Activated CD8-positive, alpha-beta memory T cell treated with anti-CD3 and anti-CD28 coated beads, Interleukin-2, amount 10 ng/mL, durations not matched to agents 7 days and 5 days (primary cell): ENCODE measurements around the gene ZNF836. TPM values are rescaled to one million over a fixed set of nuclear protein-coding genes. Genes with fewer than 3 reads are reported as not detected.

ENCODE experiments used
- ATAC-seq: fragments of 150-1000 bp; cut with Tn5 transposase; one replicate; pipeline ENCODE4 v1.10.0; 2021; ENCODE audit warnings: moderate library complexity
- CTCF ChIA-PET: fragments of 350-600 bp; sonication (Branson Sonifier 250); formaldehyde crosslinking; loops from one replicate; lab custom pipeline; 2021; ENCODE audit warnings: antibody characterized with exemption; lab: Charles Lee
- DNase-seq: peaks from one replicate; pipeline ENCODE4 v3.0.0-alpha.2; 2020
- H3K27ac Mint-ChIP-seq: one replicate; pipeline ENCODE4 v1.8.0; 2021; ENCODE audit warnings: mild to moderate bottlenecking, mixed read lengths
- H3K27me3 Mint-ChIP-seq: one replicate; pipeline ENCODE4 v1.8.0; 2021; ENCODE audit warnings: mixed read lengths
- H3K36me3 Mint-ChIP-seq: one replicate; pipeline ENCODE4 v1.8.0; 2021; ENCODE audit warnings: mild to moderate bottlenecking, mixed read lengths
- H3K4me1 Mint-ChIP-seq: one replicate; pipeline ENCODE4 v1.8.0; 2021; ENCODE audit warnings: mixed read lengths
- H3K4me3 Mint-ChIP-seq: one replicate; pipeline ENCODE4 v1.8.0; 2021; ENCODE audit warnings: mild to moderate bottlenecking, moderate library complexity, mixed read lengths
- H3K9me3 Mint-ChIP-seq: one replicate; pipeline ENCODE4 v1.8.0; 2022; ENCODE audit warnings: low read depth, mixed read lengths
- total RNA-seq, 2 experiments: library from RNA; stranded (reverse); gene quantifications; one replicate each; pipeline ENCODE4 v1.2.3, GENCODE V29; 2021

ZNF836 gene
- total RNA-seq, 2 experiments from 2014 or later: 12.6 to 14.6 TPM

DNA sequence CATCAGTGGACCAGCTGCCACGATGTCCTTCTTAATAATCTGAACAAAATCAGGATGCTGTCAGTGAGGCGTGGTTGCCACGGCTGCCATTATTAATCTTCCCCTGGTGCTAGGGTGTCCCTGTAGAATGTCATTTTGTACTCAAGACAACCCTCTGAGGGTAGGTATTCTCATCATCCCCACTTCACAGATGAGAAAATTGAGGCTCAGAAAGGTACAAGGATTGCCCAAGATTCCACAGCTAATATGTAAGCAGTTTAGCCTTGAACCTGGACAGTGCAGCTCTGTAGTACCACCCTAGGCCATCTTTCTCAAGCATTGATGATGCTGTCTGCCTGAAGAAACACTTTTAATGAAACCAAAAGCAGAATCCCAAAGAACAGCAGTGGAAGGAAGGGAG, 26.5 kb upstream of the ZNF836 start:
- Mint-ChIP-seq H3K4me3 (no peak overlapping the region), H3K36me3 (peaks cover 69% of the 10 kb centered on the region)
- no peak for ATAC-seq

DNA sequence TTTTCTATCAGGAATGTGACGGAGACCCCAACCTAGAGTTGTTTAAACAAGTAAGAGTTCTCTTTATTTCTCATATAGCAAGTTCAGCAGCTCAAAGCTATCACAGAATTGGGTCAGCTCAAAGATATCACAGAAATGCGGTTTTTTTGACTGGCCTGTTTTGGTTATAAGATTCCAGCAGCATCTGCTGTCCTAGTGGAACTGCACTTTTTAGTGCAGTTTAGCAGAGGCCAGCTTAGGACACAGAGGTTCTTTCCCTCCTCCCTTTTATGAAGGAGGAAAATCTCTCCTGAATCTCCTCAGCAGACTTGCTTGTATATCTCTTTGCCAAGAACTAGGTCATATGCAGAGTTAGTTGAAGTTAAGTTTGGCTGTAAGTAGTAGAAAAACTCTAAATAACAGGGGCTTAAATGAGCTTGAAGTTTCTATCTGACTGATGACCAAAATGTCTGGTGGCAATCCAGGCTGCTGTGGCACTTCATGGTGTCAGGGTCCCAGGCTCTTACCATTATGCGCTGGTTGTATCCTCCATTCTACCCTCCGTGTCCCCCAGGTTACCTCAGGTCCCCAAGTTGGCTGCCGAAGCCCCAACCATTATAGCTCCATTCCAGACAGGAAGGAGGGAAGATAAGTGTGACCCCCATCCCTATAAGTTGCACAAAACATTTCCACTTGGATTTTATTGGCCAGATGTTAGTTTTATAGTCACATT, 25.0 kb upstream of the ZNF836 start:
- Mint-ChIP-seq H3K4me3 (no peak overlapping the region), H3K9me3 (peaks cover 4% of the 10 kb centered on the region), H3K4me1 (peaks cover 15% of the 10 kb centered on the region), H3K36me3 (peaks cover 71% of the 10 kb centered on the region), H3K27ac (no peak overlapping the region), H3K27me3 (no peaks in the 10 kb centered on the region)
- ATAC-seq (no peak), DNase-seq (no peak)
- CTCF ChIA-PET: no interaction called here

More for the DNA sequence above, 26.5 kb upstream of the ZNF836 start:
- CTCF ChIA-PET: no interaction called here
- Mint-ChIP-seq H3K27me3 (no peaks in the 10 kb centered on the region), H3K4me1 (peaks cover 4% of the 10 kb centered on the region), H3K9me3 (peaks cover 4% of the 10 kb centered on the region), H3K27ac (no peak overlapping the region)
- DNase-seq: no peak

GRCh38 chr19:52191951-52192350, 20.5 kb upstream of the ZNF836 start:
- Mint-ChIP-seq H3K9me3 (peaks cover 4% of the 10 kb centered on the region), H3K4me1 (peaks cover 26% of the 10 kb centered on the region), H3K27ac (peak overlapping the region; percentile 3), H3K27me3 (no peaks in the 10 kb centered on the region), H3K4me3 (peak overlapping the region; percentile 86), H3K36me3 (peaks cover 52% of the 10 kb centered on the region)
- ATAC-seq (no peak), DNase-seq (no peak)
- CTCF ChIA-PET: no interaction called here

- CTCF ChIA-PET: no interaction called here
- H3K27ac Mint-ChIP-seq: peak overlapping the region; percentile 96
- peaks cover 4% of the 10 kb centered on the region for H3K9me3 Mint-ChIP-seq
- peaks cover 47% of the 10 kb centered on the region for H3K36me3 Mint-ChIP-seq
- no peak for ATAC-seq
- H3K4me1 Mint-ChIP-seq: peaks cover 26% of the 10 kb centered on the region
- DNase-seq: no peak
- no peaks in the 10 kb centered on the region for H3K27me3 Mint-ChIP-seq
- H3K4me3 Mint-ChIP-seq: peak overlapping the region; percentile 86
These were observed 20.0 kb upstream of the ZNF836 start for GRCh38 chr19:52191389-52191788.

DNA sequence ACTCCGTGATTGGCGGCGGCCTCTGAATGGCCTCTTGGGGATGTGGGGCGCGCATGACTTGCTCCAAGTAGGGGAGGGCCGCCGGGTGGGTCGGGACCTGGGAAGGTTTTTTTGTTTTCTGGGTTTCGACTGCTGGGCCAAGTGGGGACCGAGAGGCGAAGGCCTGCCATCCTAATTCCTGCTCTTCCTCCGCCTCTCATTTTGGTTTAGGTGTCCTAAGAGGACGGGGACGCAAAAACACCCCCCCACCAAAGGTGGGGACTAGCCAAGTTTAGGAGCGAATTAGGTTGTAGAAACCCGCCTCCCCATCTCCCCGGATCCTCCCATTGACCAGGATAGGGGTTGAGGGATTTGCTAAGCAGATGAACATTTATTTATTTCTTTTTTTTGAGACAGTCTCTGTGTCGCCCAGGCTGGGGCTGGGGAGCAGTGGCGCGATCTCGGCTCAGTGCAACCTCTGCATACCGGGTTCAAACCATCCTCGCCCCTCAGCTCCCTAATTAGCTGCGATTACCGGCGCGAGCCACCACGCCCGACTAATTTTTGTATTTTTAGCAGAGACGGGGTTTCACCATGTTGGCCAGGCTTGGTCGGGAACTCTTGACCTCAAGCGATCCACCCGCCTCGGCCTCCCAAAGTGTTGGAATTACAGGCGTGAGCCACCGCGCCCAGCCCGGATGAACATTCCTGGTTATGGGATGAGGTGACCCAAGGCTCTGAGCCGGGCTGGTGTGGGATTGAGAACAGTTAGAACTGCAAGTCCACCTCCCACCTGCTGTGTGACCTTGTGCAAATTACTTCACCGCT, 19.3 kb upstream of the ZNF836 start:
- DNase-seq: peak; percentile 47
- ATAC-seq: no peak
- peaks cover 26% of the 10 kb centered on the region for H3K4me1 Mint-ChIP-seq
- H3K27me3 Mint-ChIP-seq: no peaks in the 10 kb centered on the region
- CTCF ChIA-PET: no interaction called here
- H3K9me3 Mint-ChIP-seq: peaks cover 4% of the 10 kb centered on the region
- H3K4me3 Mint-ChIP-seq: peak overlapping the region; percentile 86
- H3K36me3 Mint-ChIP-seq: peaks cover 40% of the 10 kb centered on the region
- H3K27ac Mint-ChIP-seq: peak overlapping the region; percentile 96

- H3K36me3 Mint-ChIP-seq: peaks cover 32% of the 10 kb centered on the region
- peak; percentile 99 for DNase-seq
- H3K4me1 Mint-ChIP-seq: peaks cover 26% of the 10 kb centered on the region
- H3K9me3 Mint-ChIP-seq: peaks cover 4% of the 10 kb centered on the region
- ATAC-seq: peak; percentile 88
- H3K27me3 Mint-ChIP-seq: no peaks in the 10 kb centered on the region
- CTCF ChIA-PET: interaction anchor here (0.6 to 1.6 kb wide), 7 partner anchors 14 to 754 kb away, joined by 3 to 6 read pairs (median 3); partner anchors contain the start of gene ZNF836
- peak within 1 kb of the TSS; percentile 96 for H3K27ac Mint-ChIP-seq
- H3K4me3 Mint-ChIP-seq: peak within 1 kb of the TSS; percentile 86
These were observed 18.5 kb upstream of the ZNF836 start, which contains the start of gene PPP2R1A for GRCh38 chr19:52189735-52190486. Gene PPP2R1A (plus strand): TSS chr19:52190052. CDS start chr19:52190097, 45 bp downstream.

- ATAC-seq (no peak), DNase-seq (no peak)
- Mint-ChIP-seq H3K36me3 (peaks cover 24% of the 10 kb centered on the region), H3K4me3 (peak overlapping the region; percentile 86), H3K4me1 (peaks cover 25% of the 10 kb centered on the region), H3K9me3 (no peaks in the 10 kb centered on the region), H3K27ac (peak overlapping the region; percentile 96), H3K27me3 (no peaks in the 10 kb centered on the region)
- CTCF ChIA-PET: interaction anchor here (0.6 to 1.6 kb wide), 8 partner anchors 14 to 819 kb away, joined by 3 to 6 read pairs (median 3); partner anchors contain the start of gene ZNF836
These were observed 17.7 kb upstream of the ZNF836 start for GRCh38 chr19:52188822-52189734.

GRCh38 chr19:52187407-52187806, 16.0 kb upstream of the ZNF836 start:
- CTCF ChIA-PET: no interaction called here
- H3K4me1 Mint-ChIP-seq: peaks cover 20% of the 10 kb centered on the region
- ATAC-seq: no peak
- no peak overlapping the region for H3K4me3 Mint-ChIP-seq
- H3K27me3 Mint-ChIP-seq: no peaks in the 10 kb centered on the region
- H3K36me3 Mint-ChIP-seq: peaks cover 13% of the 10 kb centered on the region
- no peak overlapping the region for H3K27ac Mint-ChIP-seq
- DNase-seq: no peak
- no peaks in the 10 kb centered on the region for H3K9me3 Mint-ChIP-seq

DNA sequence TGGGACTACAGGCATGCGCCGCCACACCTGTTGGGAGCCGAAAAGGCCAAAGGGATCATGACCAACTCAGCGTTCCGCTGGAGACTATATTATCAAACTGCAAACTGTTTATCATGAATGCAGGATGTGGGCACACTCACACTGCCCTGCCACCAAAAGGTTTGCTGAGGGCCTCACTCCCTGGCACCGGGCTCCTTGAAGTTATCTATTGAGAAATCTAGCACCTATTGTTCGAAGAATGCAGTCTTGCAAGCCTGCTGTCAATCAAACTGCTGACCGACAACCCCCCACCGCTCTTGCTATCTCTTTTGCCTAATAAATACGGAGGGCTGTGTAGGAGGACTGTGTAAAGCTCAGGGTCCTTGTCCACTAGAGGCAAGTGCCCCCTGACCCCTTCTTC, 5.2 kb upstream of the ZNF836 start:
- DNase-seq (no peak), ATAC-seq (no peak)
- H3K27ac Mint-ChIP-seq: no peak overlapping the region
- peaks cover 7% of the 10 kb centered on the region for H3K36me3 Mint-ChIP-seq
- H3K4me1 Mint-ChIP-seq: peaks cover 7% of the 10 kb centered on the region
- H3K27me3 Mint-ChIP-seq: no peaks in the 10 kb centered on the region
- CTCF ChIA-PET: no interaction called here
- no peak overlapping the region for H3K4me3 Mint-ChIP-seq
- H3K9me3 Mint-ChIP-seq: peaks cover 2% of the 10 kb centered on the region

DNA sequence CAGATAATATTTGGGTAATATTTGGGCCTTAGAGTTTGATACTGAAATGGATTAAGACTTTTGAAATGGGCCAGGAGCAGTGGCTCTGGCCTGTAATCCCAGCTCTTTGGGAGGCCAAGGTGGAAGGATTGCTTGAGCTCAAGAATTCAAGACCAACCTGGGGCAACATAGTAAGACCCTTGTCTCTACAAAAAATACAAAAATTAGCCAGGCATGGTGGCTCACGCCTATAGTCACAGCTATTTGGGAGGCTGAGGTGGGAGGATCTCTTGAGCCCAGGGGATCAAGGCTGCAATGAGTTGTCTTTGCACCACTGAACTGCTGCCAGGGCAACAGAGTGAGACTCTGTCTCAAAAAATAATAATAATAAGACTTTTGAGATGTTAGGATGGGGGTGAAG, 926 bp upstream of the ZNF836 start:
- CTCF ChIA-PET: interaction anchor here (1.0 to 1.5 kb wide), 3 partner anchors 17 to 65 kb away, joined by 3 to 5 read pairs (median 4); partner anchors contain the start of gene ZNF616
- peaks cover 29% of the 10 kb centered on the region for H3K4me1 Mint-ChIP-seq
- peak overlapping the region; percentile 93 for H3K4me3 Mint-ChIP-seq
- DNase-seq (no peak), ATAC-seq (no peak)
- H3K36me3 Mint-ChIP-seq: peaks cover 38% of the 10 kb centered on the region
- H3K27me3 Mint-ChIP-seq: no peaks in the 10 kb centered on the region
- peaks cover 10% of the 10 kb centered on the region for H3K9me3 Mint-ChIP-seq
- no peak overlapping the region for H3K27ac Mint-ChIP-seq

DNA sequence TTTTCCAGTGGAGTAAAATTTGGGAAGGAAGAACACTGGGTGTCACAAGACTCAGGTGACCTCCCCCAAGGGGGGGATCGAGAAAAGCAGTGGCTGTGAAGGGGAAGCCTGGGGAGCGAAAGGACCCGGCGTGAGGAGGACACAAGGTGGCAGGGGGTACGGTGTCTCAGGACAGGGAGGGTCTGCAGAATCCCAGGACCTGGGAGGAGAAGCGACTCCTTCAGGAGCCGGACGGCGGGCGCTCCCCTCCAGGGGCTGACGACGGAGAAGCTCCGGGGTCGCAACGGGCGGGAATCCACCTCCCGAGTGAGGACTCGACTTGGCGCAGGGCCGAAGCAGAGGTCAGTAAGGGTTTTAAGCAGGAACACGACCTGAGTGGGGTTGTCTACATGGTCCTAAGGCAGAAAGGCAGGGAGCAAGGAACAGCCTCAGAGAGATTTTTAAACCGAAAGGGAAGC, 529 bp downstream of the ZNF836 start:
- H3K4me1 Mint-ChIP-seq: peaks cover 29% of the 10 kb centered on the region

DNA sequence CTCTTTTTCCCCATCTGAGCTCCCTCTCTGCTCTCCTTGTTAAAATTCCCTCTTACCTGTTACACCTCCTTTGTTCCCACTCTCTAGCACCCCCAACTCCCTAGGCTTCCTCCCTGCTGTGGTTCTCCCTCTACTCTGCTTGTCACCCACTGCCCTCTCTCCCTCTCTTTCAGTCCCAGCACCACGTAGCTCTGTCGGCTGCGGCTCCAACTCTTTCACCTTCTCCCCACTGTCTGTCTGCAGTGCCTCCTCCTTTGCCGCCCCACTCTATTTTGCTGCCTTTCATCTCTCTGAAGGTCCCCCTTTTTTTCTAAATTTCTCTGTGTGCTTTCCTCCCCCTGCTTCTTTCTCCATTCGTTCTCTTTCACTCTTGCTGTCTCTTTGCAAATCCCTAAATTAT, 1.1 kb downstream of the ZNF836 start:
- Mint-ChIP-seq H3K27me3 (no peaks in the 10 kb centered on the region), H3K27ac (peak overlapping the region; percentile 95), H3K4me3 (peak overlapping the region; percentile 93), H3K4me1 (peaks cover 29% of the 10 kb centered on the region), H3K9me3 (peaks cover 10% of the 10 kb centered on the region), H3K36me3 (peaks cover 50% of the 10 kb centered on the region)
- ATAC-seq: no peak
- no peak for DNase-seq
- CTCF ChIA-PET: no interaction called here

More for the DNA sequence above, 529 bp downstream of the ZNF836 start:
- Mint-ChIP-seq H3K27me3 (no peaks in the 10 kb centered on the region), H3K9me3 (peaks cover 10% of the 10 kb centered on the region), H3K36me3 (peaks cover 45% of the 10 kb centered on the region), H3K4me3 (peak overlapping the region; percentile 93), H3K27ac (peak overlapping the region; percentile 95)
- ATAC-seq (peak; percentile 31), DNase-seq (peak; percentile 46)
- CTCF ChIA-PET: interaction anchor here (1.4 to 1.5 kb wide), 2 partner anchors 18 to 31 kb away, joined by 4 to 5 read pairs; partner anchors contain the start of gene ZNF616
